Fibroblast of skin of right biceps (primary cell): ENCODE measurements around the gene CELF5.
A peak's percentile ranks its signal among the peaks of the same experiment; 100 is the strongest.

Experiments
- DNase-seq: peaks from one replicate; pipeline ENCODE4 v3.0.0-alpha.2; 2013

CELF5 gene

DNA sequence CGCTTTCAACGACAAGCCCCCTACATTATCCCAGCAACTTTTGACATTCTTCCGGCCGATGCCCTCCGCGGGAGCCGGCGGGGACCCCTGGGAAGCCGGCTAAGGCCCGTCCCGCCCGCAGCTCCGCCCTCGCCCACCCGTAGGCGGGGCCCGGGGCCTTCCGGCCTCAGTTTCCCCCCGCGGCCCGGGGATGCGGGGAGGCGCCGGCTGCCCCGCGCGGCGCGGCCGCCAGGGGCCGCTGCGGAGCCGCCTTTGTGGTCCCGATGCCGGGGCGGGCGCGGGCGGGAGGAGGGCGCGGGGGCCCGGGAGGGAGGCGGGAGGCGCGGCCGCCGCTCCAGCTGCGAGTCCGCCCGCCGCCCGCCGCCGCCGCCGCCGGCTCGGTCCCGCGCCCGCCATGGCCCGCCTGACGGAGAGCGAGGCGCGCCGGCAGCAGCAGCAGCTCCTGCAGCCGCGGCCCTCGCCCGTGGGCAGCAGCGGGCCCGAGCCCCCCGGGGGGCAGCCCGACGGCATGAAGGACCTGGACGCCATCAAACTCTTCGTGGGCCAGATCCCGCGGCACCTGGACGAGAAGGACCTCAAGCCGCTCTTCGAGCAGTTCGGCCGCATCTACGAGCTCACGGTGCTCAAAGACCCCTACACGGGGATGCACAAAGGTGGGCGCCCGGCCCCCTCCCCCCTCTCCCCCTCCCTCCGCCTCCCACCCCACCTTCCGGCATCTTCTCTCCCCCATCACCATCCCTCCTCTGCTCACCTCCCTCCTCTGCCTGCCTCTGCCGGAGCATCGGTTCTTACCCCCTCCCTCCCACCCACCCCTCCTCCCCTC lies at the start of gene CELF5:
Gene CELF5, plus strand, starts transcription at position 316 of the 823 bp plus-strand sequence. Its CDS starts 79 bp downstream, at position 395.
- peak; percentile 41 for DNase-seq

DNA sequence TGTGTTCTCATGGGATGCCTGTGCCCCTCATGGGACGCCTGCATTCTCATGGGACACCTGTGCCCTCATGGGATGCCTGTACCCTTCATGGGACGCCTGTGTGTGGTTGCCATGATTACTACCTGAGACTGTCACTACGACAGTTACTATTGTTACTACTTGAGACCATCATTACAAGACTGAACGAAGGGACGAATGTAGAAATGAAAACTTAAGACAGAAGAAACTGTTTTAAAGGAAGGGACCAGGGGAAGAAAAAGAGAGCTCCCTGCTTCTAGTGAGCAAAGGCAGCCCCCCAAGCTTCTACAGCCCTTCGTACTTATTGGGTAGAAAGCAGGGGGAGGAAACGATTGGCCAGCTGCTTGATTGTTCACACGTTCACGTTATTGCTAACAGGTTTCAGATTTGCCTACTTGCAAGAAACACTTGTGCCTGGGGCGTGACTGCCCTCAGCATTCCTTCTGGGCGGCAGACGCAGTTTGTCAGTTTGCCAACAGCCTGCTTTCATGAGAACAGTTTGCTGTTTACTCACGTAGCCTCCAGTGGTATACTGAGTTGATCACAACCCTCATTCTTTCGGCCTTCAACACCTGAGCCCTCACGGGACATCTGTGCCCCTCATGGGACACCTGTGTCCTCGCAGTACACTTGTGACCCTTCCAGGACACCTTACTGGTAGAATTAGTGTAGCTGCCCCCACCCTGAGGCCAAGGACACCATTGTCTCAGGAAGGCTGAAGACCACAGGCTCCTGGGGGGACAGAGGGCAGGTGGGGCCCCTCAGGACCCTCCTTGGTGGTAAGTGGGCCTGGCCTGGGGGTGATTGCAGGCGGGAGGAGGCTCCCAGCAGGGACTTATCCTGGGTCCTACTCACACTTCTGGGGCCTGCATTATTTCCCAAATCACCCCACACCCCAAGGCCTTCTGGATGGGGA lies 48.4 kb upstream of the CELF5 start:
- peak; percentile 57 for DNase-seq

DNA sequence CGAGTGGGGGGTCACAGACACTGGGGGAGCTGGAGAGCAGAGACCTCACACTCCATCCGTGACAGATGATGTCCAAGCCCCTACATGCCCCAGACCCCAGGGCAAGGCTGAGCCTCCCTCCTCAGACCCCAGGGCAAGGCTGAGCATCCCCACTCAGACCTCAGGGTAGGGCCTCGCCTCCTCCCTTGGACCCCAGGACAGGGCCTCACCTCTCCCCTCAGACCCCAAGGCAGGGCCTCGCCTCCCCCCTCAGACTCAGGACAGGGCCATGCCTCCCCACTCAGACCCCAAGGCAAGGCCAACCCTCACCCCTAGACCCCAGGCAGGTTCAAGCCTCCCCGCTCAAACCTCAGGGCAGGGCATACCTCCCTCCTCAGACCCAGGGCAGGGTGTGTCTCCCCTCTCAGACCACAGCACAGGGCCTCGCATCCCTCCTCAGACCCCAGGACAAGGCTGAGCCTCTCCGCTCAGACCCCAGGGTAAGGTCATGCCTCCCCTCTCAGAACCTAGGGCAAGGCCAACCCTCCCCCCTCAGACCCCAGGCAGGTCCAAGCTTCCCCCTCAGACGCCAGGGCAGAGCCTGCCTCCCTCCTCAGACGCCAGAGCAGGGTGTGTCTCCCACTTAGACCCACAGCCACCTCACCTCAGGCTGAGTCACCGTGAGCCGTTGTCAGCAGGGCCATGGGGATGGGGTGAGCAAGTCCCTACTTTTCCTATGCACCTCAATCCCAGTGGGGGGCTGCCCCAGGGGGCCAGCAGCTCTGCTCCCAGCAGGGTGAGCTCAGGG lies 47.6 kb upstream of the CELF5 start:
- DNase-seq, result peak; percentile 47

DNA sequence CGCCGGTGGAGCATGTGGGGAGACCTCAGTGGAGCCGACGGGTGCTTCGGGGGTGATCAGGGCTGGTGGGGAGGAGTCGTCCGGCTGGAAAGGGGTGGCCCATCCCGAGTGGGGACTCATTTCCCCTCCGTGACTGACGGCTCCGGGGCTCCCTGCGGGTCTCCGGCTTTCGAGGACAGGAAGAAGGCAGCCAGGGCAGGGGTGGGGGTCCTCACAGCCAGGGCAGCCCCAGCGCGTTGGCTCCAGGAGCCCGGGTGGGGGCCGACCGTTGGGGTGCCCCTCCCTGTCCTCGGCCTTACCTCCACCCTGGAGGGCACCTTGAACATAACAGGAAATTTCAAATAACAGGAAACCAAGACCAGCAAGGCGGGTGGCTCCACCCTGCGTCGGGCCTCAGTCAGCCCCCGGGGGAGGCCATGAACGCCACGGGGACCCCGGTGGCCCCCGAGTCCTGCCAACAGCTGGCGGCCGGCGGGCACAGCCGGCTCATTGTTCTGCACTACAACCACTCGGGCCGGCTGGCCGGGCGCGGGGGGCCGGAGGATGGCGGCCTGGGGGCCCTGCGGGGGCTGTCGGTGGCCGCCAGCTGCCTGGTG lies 46.0 kb upstream of the CELF5 start, which contains the start of gene S1PR4:
Gene S1PR4, plus strand, starts transcription at position 393 of the 596 bp plus-strand sequence. Its CDS starts 24 bp downstream, at position 417.
- no peak for DNase-seq

DNA sequence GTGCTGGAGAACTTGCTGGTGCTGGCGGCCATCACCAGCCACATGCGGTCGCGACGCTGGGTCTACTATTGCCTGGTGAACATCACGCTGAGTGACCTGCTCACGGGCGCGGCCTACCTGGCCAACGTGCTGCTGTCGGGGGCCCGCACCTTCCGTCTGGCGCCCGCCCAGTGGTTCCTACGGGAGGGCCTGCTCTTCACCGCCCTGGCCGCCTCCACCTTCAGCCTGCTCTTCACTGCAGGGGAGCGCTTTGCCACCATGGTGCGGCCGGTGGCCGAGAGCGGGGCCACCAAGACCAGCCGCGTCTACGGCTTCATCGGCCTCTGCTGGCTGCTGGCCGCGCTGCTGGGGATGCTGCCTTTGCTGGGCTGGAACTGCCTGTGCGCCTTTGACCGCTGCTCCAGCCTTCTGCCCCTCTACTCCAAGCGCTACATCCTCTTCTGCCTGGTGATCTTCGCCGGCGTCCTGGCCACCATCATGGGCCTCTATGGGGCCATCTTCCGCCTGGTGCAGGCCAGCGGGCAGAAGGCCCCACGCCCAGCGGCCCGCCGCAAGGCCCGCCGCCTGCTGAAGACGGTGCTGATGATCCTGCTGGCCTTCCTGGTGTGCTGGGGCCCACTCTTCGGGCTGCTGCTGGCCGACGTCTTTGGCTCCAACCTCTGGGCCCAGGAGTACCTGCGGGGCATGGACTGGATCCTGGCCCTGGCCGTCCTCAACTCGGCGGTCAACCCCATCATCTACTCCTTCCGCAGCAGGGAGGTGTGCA lies 45.3 kb upstream of the CELF5 start:
- DNase-seq, result no peak

DNA sequence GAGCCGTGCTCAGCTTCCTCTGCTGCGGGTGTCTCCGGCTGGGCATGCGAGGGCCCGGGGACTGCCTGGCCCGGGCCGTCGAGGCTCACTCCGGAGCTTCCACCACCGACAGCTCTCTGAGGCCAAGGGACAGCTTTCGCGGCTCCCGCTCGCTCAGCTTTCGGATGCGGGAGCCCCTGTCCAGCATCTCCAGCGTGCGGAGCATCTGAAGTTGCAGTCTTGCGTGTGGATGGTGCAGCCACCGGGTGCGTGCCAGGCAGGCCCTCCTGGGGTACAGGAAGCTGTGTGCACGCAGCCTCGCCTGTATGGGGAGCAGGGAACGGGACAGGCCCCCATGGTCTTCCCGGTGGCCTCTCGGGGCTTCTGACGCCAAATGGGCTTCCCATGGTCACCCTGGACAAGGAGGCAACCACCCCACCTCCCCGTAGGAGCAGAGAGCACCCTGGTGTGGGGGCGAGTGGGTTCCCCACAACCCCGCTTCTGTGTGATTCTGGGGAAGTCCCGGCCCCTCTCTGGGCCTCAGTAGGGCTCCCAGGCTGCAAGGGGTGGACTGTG lies 44.6 kb upstream of the CELF5 start:
- DNase-seq, result no peak

DNA sequence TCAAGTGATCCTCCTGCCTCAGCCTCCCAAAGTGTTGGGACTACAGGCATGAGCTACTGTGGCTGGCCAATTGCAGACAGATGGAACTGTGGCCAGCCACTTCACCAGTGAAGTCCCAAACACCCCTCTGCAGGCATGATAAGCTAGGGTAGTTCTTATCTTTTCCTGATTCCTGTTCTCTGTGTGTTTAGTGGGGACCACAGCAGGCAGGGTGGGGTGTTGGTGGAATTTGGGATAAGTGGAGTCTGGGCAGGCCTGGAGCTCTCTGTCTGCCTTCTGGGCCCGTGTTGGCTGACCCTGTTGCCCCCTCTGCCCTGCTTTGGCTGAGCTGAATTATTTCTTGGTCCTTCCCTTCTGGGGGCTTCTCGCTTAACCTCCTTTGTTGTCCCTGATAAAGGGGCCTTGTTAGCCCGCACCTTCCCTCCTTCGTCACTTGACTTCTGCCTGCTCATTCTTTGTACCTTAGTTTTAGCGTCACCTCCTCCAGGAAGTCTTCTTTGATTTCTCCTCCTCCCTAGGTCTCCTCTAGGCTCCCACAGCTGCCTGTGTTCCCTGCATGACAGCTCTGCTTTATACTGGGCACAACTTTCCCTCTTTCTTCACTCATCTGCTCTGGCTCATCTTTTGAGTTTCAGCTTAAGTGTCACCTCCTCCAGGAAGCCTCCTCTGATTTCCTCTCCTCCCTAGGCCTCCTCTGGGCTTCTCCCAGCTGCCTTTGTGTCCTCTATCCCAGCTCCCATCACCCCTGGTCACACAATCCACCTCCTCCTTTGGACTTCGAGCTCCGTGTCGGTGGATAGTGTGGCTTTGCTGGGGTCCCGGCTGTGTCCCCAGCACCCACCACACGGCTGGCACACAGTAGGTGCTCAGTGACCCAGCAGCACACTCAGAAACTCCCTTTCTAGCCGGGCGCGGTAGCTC lies 40.5 kb upstream of the CELF5 start:
- DNase-seq, result no peak

DNA sequence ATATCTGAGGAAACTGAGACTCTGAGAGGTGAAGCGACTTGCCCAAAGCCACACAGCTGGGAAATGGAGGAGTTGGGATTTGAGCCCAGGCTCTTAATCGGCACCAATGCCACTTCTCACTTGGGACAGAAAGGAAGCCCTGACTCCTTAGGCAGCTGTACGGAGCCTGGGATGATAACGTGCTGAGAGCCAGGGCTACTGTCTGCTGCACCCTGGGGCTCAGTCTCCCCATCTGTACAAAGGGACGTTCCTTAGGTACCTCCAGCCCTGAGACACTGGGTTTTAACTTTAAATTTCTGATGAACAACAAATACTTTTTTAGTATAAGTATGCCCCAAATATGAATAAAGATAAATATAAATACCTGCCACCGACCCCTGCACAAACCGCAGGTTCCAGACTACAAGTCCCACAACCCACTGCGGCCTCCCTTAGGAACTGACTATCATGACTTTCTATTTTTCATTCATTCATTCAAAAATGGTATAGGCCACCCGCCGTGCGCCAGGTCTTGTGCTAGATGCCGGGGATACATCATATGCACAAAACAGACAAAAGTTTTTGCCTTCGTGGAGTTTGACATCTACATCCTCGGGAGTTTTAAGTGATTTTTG lies 39.5 kb upstream of the CELF5 start:
- DNase-seq, result no peak

DNA sequence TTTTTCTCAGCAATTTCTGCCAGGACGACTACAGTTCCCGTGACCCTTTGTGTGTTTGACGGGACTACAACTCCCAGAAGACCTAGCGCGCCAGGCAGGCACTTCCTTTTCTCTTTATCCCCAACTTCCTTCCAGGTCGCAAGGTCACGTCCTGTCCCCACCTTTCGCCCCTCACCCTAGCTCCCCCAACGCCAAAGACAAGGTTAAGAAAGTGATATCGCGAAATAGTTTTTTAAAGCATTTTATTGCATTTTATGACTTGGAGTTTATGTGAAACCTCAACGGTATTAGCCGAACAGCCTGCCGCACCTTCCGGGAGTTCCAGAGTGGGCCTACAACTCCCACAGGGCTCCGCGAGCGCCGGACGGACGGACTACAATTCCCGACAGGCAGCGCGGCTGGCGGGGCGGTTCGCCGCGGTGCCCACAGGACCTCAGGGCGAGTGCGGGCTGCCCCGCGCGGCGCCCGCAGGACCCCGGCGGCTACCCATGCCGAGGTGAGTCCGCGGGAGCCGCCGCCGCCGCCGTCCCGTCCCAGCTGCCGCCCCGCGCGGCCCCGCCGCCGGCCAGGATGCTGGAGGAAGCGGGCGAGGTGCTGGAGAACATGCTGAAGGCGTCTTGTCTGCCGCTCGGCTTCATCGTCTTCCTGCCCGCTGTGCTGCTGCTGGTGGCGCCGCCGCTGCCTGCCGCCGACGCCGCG lies 38.9 kb upstream of the CELF5 start, which contains the start of gene NCLN:
Gene NCLN, plus strand, starts transcription at position 470 of the 699 bp plus-strand sequence. Its CDS starts 101 bp downstream, at position 571.
- peak; percentile 93 for DNase-seq

DNA sequence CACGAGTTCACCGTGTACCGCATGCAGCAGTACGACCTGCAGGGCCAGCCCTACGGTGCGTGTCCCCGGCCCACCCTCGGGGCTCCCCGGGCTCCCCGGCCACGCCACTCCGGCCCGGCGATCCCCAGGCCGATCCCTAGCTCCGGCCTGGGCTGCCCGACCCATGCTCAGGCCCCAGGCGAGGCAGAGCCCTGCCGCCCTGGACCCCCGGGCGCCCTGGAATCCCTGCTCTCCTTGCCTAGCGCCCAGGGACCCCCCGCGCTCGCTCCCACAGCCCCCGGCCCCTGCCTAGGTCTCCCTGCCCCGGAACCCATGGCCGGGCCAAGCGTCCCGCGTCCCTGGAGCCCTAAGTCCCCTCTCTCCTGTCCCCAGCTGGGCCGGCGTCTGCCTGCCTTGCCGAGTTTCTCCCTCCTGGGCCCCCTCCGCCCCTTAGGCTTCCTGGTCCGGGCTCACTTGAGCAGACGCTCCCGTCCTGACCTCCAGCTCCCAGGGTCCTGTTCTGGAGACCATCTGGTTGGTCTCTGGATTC lies 38.2 kb upstream of the CELF5 start:
- DNase-seq, result no peak

DNA sequence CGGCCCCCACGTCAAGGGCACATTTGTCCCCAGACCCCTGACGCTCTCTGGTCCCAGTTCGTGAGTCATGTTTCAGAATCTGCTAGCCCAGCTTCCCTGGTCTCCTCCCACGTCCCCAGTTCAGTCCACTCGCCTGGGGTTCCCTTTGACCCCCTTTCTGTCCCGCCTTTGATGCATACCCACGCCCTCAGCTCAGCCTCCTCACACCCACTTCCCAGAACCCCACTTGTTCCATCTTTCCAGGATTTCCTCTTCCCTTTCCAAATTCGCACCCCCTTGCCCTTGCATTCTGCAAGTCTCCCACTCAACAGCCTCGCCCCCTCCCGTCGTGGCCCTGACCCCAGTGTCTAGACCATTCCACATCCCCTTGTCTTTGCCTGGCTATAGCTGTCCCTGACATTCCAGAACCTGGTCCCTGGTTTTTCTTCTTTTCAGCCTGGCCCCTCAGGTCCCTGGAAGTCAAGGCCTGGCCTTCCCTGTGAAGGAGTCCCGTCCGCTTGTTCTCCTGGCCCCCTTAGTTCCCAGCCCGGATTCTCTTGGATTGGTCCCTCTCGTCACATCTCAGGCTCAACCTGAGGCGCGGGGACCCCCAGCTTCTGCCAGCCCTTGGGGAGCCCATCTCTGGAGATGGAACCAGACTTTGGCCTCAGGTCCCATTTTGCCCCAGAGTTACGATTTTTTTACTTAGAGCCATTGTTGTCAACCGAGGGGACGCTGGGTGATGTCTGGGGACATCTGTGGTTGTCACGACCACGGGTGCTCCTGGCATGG lies 37.4 kb upstream of the CELF5 start:
- no peak for DNase-seq

DNA sequence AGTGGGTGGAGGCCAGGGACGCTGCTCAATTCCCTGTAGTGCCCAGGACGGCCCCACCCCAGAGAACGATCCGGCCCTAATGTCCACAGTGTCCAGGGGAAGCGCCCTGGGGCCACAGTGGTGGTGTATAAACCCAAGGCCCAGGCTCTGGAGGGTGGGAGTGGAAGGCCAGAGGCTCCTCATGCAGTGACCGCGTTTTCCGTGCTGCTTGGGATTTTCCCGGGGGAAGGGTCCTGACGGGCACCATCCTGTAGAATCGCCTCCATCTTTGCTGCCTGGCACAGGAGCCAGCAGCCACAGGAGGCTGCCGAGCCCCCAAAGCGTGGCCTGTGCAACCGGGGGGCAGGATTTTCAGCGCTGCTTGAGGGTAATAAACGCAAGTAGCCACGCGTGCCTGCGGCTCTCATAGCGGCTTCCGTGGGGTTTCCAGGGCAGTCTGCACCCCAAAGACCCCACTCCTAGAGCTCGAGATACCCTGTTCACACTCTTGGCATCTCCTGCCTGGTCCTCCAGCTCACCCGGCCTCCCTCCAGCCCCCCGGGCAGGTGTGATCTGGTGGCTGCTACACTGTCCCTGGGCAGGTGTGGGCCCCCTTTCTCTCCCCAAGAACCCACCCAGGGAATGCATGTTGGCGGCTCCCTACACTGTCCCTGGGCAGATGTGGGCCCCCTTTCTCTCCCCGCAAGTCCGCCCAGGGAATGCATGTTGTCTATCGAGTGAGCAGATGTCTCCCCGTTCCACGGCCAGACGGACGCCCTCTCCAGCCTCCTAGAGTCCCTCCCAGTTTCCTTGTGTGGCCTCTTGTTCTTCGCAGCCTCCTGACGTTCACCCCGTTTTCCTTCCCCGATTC lies 36.6 kb upstream of the CELF5 start:
- no peak for DNase-seq

DNA sequence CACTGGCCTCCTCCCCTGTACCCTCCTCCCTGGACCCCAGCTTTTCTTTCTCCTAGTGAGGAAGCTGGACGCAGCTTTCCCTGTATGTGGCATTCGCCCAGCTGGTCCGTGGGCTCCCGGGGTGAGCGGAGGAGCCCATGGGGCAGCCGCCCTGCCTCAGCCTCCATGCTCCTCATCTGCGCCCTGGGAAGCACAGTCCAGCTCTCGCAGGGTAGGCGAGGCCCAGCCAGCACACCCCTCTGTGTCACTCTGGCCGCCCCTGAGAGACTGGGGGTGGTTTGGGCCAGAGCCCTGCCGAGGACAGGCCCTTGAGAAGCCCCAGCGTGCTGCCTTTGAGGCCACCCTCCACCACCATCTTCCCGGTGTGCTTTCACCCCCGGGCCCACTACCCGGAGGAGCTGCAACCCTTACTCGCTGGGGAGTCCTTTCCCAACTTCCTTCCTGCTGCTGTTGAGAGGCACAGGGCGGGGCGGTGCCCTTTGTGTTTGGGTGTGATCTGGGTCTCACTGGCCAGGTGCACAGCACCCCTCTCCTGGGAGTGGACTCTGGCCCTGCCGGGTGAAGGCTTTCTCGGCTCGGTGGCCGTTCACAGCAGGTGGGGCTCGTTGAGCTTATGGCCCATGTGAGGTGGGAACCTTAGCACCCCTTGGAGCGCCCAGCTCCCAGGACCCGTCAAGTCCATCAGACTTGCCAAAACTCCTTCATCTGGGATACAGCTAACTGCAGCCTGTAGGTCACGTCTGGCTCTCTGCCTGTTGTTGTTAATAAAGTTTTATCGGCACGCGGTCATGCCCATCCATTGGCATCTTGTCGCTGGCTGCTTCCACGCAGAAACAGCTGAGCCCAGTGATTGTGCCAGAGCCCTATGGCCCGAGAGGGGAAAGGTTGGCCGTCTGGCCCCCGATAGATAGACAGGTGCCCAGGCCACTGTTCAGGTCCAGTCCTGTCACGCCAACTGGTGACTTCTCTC lies 35.5 kb upstream of the CELF5 start:
- DNase-seq, result no peak

DNA sequence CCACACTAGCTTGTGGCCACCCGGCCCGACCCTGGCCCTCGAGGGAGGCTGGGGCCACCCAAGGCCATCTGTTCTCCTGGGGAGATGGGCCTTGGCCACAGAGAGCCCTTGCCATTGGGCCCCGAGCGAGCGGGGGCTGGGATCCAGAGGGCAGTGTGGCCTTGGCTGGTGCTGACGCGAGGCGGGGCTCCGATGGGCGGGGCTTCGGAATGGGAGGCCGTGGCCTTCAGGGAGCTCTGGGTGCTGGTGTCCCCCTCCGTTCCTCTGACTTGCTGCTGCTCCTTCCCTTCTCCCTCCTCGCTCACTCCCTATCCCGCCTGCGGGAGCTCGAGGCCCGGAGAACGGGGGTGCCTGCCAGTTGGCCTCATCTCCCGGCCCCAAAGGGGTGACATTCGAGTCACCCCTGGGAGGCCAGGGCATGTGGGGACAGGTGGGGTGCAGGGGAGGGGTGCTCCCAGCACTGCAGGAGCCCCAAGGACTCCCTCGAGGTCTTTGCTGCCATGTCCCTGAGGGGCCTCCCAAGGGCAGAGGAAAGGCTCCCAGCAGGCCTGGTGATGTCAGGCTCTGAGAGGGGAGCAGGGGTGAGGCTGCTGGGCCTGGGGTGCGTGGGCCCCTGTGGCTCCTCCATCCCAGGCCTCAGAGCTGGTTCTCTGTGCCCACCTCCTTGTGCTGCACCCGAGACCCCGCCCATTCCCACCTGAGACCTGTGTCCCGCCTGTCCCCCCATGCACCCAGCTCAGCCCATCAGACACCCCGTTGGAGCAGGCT lies 34.6 kb upstream of the CELF5 start:
- no peak for DNase-seq

DNA sequence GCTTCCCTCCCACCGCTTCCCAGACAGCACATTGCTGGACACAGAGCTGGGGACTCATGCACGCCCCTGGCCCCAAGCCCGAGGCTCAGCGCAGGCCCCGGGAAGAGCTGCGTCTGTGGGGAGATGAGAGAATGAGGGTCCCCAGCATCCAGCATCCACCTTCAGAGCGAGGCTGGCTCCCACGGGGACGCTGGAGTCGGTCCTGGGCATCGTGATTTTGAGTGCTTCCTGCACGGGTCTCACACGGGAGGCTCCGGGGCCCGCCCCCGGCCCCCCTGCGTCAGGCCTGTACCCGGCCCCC lies 34.0 kb upstream of the CELF5 start:
- DNase-seq, result no peak
